HG02840 (cell line): ENCODE measurements around the gene RPS23.
"Not testable (repeated sequence)": the region's sequence is repeated elsewhere in the genome, so short reads cannot be mapped to it uniquely, and the experiment has no call there.

Experiments used
- ATAC-seq: cut with Tn5 transposase; IDR thresholded peaks from one replicate; pipeline ENCODE4 v1.9.1; 2021; ENCODE audit warnings: mild to moderate bottlenecking, moderate library complexity, moderate number of reproducible peaks; ENCODE audit not compliant: unreplicated experiment, low FRiP score

The RPS23 gene

GRCh38 chr5:82290908-82291307 is 12.8 kb upstream of the RPS23 start:
- ATAC-seq: no peak

DNA sequence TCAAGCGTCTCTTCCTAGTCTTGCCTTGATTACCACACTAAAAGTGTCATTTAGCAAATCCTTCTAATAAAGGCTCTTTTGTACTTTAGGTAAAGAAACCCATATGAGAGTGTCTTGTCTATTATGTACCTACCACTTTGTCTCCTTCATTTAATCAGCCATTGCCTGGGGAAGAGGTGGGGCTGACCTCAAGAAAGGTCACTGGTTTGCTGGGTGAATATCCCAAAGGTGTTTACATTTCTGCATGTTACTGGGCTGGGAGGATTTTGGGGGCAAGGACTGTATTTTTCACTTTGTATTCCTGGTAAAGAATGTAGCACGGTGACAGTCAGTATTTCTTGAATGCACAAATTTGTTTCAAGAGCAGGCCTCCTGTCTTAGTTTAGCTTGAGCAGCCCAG is 11.9 kb upstream of the RPS23 start:
- no peak for ATAC-seq

DNA sequence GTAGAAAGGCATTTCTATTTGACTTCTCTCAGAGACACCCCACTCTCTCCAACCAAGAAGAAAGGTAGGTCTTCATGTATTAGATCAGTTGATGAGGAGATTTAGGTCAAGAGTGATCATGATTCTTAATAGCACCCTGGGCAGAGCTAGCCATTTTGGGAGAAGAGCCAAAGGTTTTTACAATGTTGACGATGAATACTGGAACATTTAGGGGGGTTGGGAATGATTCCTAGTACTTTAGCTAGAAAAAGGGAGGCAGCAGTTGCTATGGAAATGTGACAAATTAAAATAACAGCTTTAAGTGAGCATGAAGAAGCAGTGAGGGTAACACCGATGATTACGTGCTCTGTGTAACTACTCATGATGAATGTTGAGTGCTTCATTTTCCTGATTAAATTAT is 9.5 kb upstream of the RPS23 start:
- ATAC-seq: no peak

DNA sequence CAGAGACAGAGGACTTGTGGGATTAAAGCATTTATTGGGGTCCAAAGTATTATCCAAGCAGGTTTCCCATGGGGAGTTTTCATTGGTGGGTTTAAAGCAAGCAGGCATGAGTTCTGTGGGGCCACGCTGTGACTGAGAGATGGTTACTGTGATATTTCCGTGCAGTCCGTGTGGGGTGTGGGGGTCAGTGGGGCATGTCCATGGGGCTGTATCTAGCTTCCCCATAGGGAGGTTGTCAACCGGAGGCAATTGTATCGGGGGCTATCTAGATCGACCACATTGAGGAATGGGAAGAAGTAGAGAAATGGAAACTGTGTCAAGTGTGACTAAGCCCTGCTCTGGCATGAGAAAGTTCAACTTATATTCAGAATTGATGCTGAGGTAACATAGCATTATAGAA is 7.1 kb upstream of the RPS23 start:
- ATAC-seq: no peak

- no peak for ATAC-seq
These were observed 5.7 kb upstream of the RPS23 start for GRCh38 chr5:82283893-82284292.

DNA sequence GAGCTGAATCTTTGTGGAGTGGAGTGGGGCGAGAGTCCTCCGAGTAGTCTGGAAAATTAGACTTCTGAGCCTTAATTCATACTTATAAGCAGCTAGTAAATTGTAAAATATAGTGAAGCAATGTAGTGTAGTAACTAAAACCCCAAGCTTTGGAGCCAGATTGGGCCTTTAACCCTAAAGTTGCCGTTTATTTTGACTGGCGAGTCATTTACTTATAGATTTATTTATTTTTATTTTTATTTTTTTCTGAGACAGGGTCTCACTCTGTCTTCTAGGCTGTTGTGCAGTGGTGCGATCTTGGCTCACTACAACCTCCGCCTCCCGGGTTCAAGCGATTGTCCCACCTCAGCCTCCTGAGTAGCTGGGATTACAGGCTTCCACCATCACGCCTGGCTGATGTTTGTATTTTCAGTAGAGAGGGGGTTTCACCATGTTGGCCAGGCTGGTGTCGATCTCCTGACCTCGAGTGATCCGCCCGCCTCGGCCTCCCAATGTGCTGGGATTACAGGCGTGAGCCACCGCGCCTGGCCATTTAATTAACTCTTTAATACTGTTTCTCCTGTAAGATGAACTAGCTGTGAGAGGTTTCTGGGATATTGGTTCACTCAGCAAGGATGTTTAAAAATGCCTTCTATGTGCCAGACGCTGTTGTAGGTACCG is 687 bp upstream of the RPS23 start:
- no peak for ATAC-seq

DNA sequence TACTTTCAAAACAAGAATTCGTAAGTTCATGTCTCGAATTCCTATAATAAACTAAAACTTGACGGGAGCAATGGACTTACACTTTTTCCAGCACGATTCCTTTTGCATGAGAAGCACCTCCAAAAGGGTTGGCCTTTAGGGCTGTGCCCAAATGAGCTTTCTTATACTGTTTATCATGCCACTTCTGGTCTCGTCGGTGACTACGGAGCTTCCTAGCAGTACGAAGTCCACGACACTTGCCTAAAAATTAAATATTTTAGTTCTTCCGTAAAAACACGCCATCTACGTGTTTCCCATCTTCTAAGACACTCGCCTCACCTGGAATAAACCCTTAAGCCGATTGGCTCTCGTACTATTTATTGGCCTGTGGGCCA is 554 bp downstream of the RPS23 start:
- ATAC-seq: peak; percentile 2

GRCh38 chr5:82276800-82277612 is 1.1 kb downstream of the RPS23 start:
- ATAC-seq: no peak

- no peak for ATAC-seq
These were observed 2.9 kb downstream of the RPS23 start for GRCh38 chr5:82275216-82275664.

DNA sequence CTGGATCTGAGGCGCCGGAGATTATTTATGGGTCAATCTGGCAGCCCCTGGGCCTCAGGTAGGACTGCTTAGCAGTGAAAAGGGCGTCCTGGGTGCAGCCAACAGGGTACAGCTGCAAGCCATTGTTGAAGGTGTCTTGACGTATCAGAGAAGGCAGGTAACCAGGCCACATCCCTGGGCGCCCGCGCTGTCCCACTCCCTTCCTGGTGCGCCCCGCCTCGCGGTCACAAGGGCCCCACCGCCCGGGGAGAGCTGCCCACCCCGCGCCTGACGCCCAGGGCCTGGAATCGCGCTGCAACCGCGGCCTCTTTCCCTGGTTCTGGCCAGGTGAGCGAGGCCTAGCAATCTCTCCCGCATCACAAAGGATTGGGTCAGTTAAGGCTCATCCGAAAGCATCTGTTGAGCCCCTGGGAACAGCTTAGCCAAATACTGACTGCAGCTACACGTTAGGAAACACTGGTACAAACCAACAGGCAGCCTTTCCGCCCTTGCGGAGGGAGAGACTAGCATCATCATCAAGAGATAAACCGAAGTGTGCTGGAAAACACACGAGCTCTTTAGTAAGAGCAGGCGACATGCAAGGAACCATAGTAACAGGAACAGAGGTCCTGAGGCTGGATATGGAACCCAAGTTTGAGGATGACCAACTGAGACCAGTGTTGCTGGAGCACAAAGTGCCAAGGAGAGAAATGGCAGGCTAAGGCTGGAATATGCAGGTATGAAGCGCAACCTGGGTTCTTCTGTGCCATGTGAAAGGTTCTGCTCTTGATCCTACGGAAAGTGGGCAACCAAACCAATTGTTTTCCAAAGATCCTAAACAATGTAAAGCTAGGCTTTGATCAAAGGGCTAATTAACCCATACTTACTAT is 3.6 kb downstream of the RPS23 start:
- no peak for ATAC-seq

DNA sequence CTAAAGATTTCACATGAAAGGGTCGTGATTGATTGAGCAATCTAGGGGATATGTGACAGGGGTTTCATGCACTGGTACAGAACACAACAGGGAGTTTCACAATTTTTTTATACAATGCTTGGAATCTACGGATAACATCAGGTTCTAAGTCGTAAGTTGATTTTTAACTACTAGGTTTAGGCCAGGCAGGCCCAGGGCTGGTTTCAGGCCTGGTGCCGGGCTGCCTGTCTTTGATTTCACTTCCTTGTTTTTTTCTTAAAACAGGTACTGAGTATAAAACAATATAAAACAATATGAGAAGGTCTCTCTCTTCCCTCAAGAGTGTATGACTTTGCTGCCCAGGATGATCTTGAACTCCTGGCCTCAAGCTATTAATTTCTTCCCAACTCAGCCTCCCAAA is 4.7 kb downstream of the RPS23 start:
- ATAC-seq: not testable (repeated sequence)

DNA sequence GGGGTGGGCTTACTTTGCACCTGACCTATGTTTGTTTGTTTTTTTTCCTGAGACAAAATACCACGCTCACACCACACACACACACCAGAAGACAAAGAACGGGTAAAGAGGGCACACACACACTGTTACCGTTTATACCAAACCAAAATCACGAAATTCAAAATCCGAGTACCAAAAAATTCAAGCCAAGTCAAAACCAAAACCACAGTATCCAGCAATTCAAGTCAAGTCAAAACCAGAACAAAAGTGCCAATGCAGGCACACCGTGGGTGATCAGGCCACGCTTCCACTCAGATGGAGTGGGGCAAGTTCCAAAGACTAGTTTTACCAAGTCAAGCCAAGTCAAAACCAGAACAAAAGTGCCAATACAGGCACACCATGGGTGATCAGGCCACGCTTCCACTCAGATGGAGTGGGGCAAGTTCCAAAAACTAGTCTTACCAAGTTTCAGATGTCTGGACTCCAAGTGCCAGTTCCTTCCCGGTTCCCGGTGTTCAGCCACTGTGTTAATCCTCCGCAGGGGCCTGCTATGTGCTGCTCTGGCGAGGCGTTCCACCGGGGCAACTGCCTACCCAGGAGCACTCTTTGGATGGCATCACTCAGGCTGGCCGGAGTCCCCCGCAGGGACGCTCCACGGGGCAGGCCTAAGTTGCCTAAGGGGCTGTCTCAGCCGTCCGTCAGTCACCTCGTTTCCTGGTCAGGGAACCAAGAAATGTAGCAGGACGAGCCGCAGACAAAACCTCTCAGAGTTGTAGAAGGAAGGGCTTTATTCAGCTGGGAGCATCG is 5.4 kb downstream of the RPS23 start:
- ATAC-seq: not testable (repeated sequence)

- ATAC-seq: not testable (repeated sequence)
These were observed 8.8 kb downstream of the RPS23 start for GRCh38 chr5:82269363-82269762.

GRCh38 chr5:82267297-82267933 is 10.7 kb downstream of the RPS23 start:
- ATAC-seq: not testable (repeated sequence)

- no peak for ATAC-seq
These were observed 13.1 kb downstream of the RPS23 start for GRCh38 chr5:82265047-82265446.

DNA sequence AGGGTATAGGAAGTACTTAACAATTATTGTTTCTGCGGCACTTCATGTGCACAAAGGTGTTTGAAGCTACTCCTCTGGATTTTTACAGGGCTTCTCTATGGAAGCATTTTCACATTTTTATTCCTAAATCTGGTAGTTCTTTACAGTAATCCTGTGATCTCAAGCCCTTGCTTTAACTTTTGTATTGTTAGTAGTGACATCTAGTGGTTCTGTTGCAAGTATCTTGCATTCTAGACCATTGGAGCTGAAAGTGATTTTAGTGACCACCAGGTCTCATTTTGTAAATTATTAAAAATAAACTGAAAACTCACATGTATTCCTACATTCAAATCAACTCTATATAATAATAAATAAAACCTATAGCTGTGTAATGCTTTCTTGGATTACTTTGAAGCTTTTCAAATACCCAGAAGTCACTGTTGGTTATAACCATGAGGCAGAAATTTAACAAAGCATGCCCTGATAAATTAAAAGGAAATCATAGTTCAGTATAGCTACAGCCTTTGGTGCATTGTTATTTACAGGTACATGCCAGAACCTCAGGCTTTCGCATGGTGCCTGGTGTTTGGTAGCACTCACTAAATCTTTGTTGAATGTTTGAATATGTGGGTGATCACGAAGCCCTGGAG is 18.9 kb downstream of the RPS23 start:
- ATAC-seq: no peak

DNA sequence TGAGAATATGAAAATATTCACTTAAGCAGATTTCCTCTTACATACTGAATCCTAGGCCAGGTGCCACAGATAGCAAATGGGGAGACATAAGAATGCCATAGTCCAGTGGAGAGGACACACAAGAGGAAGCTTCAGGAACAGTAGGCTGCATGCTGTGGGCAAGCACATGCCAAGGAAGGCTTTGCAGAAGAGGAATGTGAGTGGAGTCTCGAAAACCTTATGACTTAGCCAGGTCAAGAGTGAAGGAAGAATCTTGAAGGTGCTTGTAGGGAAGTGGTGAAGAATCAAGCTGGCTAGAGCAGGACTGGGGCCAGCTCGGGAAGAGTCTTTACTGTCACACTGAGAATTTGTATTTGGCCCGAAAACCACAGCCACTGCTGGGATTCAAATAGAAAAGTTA is 20.4 kb downstream of the RPS23 start:
- ATAC-seq: no peak

DNA sequence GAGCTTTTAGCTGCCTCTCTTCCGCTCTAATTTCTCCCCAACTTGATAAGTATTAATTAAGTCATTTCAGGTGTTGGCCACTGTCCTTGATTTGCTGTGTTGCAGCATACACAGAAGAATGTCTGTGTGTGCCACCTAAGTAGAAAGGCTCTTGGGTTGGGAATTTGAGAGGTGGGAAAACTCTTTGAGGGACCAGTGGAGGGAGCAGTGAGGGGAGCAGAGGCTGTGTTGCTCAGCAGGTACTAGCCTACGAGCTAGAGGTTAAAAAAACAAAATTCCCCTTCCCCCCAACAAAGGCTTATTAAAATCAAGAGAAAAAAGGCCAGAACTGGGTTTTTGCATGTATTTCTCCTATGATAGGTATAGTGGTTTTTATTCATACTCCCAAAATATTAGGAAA is 20.9 kb downstream of the RPS23 start:
- ATAC-seq: no peak

DNA sequence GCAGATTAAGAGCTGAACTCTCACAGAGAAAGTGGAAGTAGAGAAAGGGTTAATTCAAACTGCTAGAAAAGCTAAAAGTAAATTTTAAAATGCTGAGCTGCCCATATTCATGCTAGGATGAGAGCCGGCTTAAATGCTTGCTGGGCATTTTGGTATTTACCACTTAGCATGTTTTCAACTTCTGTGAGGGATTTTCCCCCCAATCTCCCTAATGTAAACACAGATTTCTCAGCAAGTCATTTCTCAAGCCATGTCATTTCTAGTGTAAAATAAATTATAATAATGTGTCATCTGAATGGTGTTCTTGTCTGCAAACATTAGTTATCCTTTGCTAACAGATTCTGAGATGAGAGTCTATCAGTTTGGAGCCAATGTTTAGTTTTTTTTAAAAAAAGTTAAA is 22.3 kb downstream of the RPS23 start:
- no peak for ATAC-seq
